NCI-H128 (cell line): Measurements from ENCODE around the gene EPB41L2.
"Not testable (repeated sequence)": the region's sequence is repeated elsewhere in the genome, so short reads cannot be mapped to it uniquely, and the experiment has no call there.

Experiments
- DNase-seq: peaks from one replicate; lab custom pipeline; 2025; ENCODE audit not compliant: unreplicated experiment; lab: John Stamatoyannopoulos, UW

The EPB41L2 gene

DNA sequence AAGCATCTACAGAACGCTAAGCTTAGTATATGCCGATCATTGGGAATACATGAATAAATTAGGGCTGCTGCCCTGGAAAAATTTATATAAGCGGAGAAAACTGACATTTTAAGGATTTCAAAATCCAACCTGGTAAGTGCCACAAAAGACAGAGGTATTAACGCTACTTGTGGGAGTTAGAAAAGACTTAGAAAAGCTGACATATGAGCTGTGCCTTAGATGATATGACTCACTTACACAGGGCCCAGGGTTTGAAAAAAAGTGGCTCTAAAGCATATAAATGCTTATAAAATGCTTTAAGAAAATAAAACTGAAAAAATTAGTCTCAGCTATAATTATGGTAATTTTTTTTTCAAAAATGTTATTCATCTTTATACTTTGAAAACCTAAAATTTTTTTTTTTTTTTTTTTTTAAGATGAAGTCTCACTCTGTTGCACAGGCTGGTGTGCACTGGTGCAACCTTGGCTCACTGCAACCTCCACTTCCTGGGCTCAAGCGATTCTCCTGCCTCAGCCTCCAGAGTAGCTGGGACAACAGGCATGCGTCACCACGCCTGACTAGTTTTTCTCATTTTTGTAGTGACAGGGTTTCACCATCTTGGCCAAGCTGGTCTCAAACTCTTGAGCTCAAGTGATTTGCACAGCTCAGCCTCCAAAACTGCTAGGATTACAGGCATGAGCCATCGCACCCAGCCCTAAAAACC is 25.7 kb downstream of the EPB41L2 start:
- no peak for DNase-seq

GRCh38 chr6:131036601-131037000 is 26.4 kb downstream of the EPB41L2 start:
- no peak for DNase-seq

DNA sequence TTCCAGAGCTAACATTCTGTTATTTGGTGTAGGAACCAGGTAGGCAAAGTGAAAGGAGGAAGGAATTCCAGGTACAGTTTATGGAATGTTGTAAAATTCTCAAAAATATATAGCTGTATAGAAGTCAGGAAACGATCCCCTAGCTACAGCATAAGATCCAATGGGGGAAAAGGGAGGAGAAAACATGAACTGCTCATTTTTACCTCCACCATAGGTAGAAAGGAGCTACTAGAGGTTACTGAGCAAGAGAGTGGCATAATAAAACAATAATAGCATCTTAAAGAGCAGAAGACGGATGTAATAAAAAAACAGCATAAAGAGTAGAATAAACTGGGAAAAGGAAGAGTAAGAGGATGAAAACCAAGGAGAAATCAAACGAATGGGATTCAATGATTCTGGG is 26.9 kb downstream of the EPB41L2 start:
- no peak for DNase-seq

- DNase-seq: no peak
Measured at GRCh38 chr6:131035582-131035981, 27.5 kb downstream of the EPB41L2 start.

GRCh38 chr6:131033631-131034030 is 29.4 kb downstream of the EPB41L2 start:
- DNase-seq: no peak

GRCh38 chr6:131029626-131030297 is 33.3 kb downstream of the EPB41L2 start:
- no peak for DNase-seq

- no peak for DNase-seq
Measured at GRCh38 chr6:131027326-131027725, 35.7 kb downstream of the EPB41L2 start.

DNA sequence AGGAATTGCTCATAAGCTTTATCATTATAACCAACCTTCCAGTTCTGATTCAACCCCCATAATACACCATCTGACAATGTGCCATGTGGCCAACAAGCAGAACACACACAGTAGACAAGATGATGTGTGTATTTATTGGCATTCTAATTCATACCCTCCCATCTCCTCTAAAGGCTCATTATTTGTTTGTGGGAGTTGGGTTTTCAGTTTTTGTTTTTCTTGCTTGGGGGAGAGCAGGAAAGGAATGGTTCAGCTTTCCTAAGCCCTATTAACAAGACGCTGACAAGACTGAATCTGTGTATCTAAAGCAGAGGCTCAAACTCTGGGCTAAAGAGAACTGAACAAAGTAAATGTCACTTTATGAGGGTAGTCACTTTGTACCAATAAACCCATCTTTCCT is 36.8 kb downstream of the EPB41L2 start:
- DNase-seq: no peak

- no peak for DNase-seq
Measured at GRCh38 chr6:131024565-131024964, 38.5 kb downstream of the EPB41L2 start.

GRCh38 chr6:131023834-131024504 is 39.1 kb downstream of the EPB41L2 start:
- no peak for DNase-seq

- DNase-seq: no peak
Measured at GRCh38 chr6:131022691-131023090, 40.4 kb downstream of the EPB41L2 start.

DNA sequence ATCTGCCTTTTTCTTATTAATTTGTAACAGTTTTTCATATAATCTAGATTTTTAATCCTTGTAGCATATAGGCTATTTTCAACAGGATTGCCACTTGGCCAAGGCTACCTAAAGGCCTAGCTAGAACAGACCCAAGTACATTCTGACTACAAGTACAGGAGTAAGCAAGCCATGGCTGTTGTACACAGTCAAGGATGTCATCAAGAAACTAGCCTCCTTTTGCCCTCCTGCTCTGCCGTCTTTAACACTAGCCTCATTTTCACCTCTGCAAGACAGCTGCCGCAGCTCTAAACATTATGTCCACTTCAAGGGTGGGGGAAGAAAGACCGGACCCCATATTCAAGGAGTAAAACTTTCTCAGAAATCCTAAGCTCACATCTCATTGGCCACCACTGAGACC is 45.1 kb downstream of the EPB41L2 start:
- DNase-seq: no peak

GRCh38 chr6:131015630-131016263 is 47.3 kb downstream of the EPB41L2 start:
- DNase-seq: no peak

- no peak for DNase-seq
Measured at GRCh38 chr6:131015025-131015591, 47.9 kb downstream of the EPB41L2 start.

DNA sequence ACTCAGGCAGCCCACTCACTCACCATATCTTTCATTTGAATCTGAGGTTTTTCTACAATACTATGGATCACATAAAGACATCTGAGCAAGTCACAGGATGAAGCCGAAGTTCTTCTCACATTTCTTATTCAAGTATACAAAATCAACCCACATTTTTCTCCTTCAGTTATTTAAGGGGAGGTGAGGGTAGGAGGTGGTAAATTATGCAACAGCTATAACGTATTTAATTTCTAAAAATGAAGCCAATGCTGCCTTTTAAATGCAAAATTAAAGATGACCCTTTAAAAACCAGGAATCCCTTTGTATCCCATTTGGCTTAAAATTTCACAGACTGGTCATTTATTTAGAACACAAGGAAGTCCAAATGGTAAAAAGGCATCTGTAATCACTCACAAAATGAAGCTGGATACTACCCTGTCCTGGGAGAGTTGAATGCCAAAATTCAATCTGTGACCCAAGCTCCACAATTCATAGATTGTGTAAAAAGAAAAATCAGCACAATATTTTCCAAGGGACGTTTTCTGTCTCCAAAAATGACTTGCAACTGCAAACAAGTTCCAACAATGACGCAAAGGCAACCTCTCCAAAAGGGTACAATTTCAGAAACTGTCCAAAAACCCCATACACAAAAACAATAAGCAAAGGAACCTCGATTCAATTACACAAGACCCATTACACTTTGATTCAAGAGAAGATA is 48.8 kb downstream of the EPB41L2 start:
- no peak for DNase-seq

DNA sequence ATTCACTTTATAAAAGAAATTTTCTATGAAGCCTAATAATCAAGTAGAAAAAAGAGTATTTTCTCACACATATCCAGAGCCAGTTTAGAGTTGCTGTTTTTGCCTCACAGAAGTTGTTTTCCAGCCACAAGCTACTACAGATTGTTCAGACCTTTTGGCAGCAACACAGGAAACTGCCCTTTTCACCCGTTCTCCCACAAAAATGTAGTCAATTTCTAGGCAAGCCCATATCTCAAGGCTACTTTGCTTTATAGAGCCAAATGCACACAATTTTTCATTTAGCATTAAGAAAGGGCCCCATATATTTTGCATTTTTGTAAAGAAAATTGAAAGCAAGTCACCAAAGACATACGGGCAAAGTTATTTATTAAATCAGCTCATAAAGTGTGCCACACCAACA is 49.5 kb downstream of the EPB41L2 start:
- no peak for DNase-seq

DNA sequence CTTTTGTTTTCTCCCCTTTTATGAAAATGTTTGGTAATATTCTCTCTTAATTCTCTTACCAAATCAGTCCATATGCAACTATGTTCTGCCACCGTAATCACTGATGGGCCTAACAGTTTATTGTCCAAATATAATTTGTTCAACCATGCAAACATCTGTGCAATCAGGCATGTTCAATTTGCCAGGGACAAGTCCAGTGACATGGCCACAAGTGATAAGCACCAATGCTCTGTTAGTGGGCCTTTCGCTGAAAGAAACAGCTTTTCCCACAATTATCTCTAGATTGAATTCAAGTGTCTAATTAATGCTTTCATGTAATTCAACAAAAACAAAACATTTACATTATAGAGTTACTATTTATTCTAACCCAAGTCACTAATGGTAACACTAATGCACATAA is 53.3 kb downstream of the EPB41L2 start:
- DNase-seq: no peak

- DNase-seq: not testable (repeated sequence)
Measured at GRCh38 chr6:131008965-131009364, 54.1 kb downstream of the EPB41L2 start.

DNA sequence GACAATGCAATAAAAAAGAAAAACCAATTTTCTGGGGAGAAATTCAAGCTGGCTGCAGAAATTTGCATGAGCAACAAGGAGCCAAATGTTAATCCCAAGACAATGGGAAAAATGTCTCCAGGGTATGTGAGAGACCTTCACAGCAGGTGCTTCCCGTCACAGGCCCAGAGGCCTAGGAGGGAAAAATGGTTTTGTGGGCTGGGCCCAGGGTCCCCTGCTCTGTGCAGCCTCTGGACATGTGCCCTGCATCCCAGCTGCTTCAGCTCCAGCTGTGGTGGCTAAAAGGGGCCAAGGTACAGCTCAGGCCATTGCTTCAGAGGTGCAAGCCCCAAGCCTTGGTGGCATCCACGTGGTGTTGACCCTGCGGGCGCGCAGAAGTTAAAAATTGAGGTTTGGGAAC is 55.1 kb downstream of the EPB41L2 start:
- DNase-seq: not testable (repeated sequence)

DNA sequence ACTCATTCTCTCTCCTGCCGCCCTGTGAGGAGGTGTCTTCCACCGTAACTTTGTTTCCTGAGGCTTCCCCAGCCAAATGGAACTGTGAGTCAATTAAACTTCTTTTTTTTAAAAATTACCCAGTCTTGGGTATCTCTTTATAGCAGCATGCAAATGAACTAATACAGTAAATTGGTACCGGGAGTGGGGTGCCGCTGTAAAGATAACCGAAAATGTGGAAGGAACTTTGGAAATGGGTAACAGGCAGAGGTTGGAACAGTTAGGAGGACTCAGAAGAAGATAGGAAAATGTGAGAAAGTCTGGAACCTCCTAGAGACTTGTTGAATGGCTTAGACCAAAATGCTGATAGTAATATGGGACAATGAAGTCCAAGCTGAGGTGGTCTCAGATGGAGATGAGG is 55.8 kb downstream of the EPB41L2 start:
- DNase-seq: no peak
